Esophagus squamous epithelium (tissue), 4 donors: Measurements from ENCODE around the gene GALNTL6.

ENCODE experiments used
- POLR2A ChIP-seq, 4 donors: fragments of 450-650 bp; IDR thresholded peaks; one replicate each; pipeline ENCODE4 v1.6.1; 2017; ENCODE audit warnings: antibody characterized with exemption in 4 of 4, mild to moderate bottlenecking in 4 of 4, moderate library complexity in 3 of 4
- TF ChIP-seq, protein P1 (sequence below), 6 experiments: fragments of 450-650 bp in 4 of 6; fragments of 200-600 bp in 2 of 6; sonication (generic) in 2 of 6; IDR thresholded peaks; one replicate each; pipeline ENCODE4 v1.5.1; 2016 to 2019; ENCODE audit warnings: antibody characterized with exemption in 6 of 6, mild to moderate bottlenecking in 4 of 6, moderate library complexity in 4 of 6

DNA sequence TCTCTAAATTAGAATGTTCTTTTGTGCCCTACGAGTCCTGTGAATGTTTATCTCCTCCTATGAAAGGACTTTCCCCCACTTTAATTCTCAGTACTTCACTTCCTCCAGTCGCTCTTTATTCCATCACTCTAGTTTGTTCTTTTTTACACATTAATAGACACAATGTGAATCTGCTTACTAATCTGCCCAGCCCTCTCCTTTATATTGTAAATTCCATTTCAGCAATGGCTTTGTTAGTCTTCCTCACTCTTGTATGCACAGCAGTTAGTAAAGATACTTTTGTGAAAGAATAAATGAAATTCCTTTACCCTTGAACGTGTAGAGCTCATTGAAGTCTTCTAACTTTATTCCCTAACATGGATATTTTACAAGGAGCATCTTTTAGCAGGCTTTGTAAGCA, 255.3 kb downstream of the GALNTL6 start:
- no peak for TF ChIP-seq POLR2A (IDR thresholded peaks at IDR 0.05)
- TF ChIP-seq, protein P1, sequence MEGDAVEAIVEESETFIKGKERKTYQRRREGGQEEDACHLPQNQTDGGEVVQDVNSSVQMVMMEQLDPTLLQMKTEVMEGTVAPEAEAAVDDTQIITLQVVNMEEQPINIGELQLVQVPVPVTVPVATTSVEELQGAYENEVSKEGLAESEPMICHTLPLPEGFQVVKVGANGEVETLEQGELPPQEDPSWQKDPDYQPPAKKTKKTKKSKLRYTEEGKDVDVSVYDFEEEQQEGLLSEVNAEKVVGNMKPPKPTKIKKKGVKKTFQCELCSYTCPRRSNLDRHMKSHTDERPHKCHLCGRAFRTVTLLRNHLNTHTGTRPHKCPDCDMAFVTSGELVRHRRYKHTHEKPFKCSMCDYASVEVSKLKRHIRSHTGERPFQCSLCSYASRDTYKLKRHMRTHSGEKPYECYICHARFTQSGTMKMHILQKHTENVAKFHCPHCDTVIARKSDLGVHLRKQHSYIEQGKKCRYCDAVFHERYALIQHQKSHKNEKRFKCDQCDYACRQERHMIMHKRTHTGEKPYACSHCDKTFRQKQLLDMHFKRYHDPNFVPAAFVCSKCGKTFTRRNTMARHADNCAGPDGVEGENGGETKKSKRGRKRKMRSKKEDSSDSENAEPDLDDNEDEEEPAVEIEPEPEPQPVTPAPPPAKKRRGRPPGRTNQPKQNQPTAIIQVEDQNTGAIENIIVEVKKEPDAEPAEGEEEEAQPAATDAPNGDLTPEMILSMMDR (IDR thresholded peaks at IDR 0.05): no peak
